ENCODE data around the gene FUT6.

FUT6 gene

GRCh38 chr19:5801796-5802619 is 37.5 kb downstream of the FUT6 start:
- DNase-seq (ENCODE audit: low read depth), result no peak
- H3K4me3 ChIP-seq (ENCODE audit: low read depth, low read length), result no peak overlapping the region
- TF ChIP-seq CTCF (IDR thresholded peaks at IDR 0.05; ENCODE audit: low read depth, low read length) (no peak), MYC (IDR thresholded peaks at IDR 0.05; ENCODE audit: low read depth, low read length) (no peak), POLR2A (IDR thresholded peaks at IDR 0.05; ENCODE audit: extremely low read depth, insufficient read length) (no peak), MAX (IDR thresholded peaks at IDR 0.05; ENCODE audit: low read depth, low read length) (no peak)

- no peak overlapping the region for H3K4me3 ChIP-seq (ENCODE audit: low read depth, low read length)
- TF ChIP-seq MAX (IDR thresholded peaks at IDR 0.05; ENCODE audit: low read depth, low read length), result no peak
- TF ChIP-seq CTCF (IDR thresholded peaks at IDR 0.05; ENCODE audit: low read depth, low read length), result no peak
- TF ChIP-seq MYC (IDR thresholded peaks at IDR 0.05; ENCODE audit: low read depth, low read length), result no peak
- no peak for TF ChIP-seq POLR2A (IDR thresholded peaks at IDR 0.05; ENCODE audit: extremely low read depth, insufficient read length)
- no peak for DNase-seq (ENCODE audit: low read depth)
These were observed 38.9 kb downstream of the FUT6 start for GRCh38 chr19:5800361-5801270.

GRCh38 chr19:5799247-5800241 is 40.0 kb downstream of the FUT6 start:
- no peak overlapping the region for H3K4me3 ChIP-seq (ENCODE audit: low read depth, low read length)
- TF ChIP-seq MYC (IDR thresholded peaks at IDR 0.05; ENCODE audit: low read depth, low read length), result no peak
- no peak for TF ChIP-seq CTCF (IDR thresholded peaks at IDR 0.05; ENCODE audit: low read depth, low read length)
- no peak for TF ChIP-seq POLR2A (IDR thresholded peaks at IDR 0.05; ENCODE audit: extremely low read depth, insufficient read length)
- TF ChIP-seq MAX (IDR thresholded peaks at IDR 0.05; ENCODE audit: low read depth, low read length), result no peak
- no peak for DNase-seq (ENCODE audit: low read depth)

GRCh38 chr19:5798244-5798643 is 41.3 kb downstream of the FUT6 start:
- no peak for DNase-seq (ENCODE audit: low read depth)
- TF ChIP-seq POLR2A (IDR thresholded peaks at IDR 0.05; ENCODE audit: extremely low read depth, insufficient read length) (no peak), MYC (IDR thresholded peaks at IDR 0.05; ENCODE audit: low read depth, low read length) (no peak), CTCF (IDR thresholded peaks at IDR 0.05; ENCODE audit: low read depth, low read length) (no peak), MAX (IDR thresholded peaks at IDR 0.05; ENCODE audit: low read depth, low read length) (no peak)
- no peak overlapping the region for H3K4me3 ChIP-seq (ENCODE audit: low read depth, low read length)

- TF ChIP-seq MYC (IDR thresholded peaks at IDR 0.05; ENCODE audit: low read depth, low read length) (no peak), MAX (IDR thresholded peaks at IDR 0.05; ENCODE audit: low read depth, low read length) (no peak), POLR2A (IDR thresholded peaks at IDR 0.05; ENCODE audit: extremely low read depth, insufficient read length) (no peak), CTCF (IDR thresholded peaks at IDR 0.05; ENCODE audit: low read depth, low read length) (no peak)
- no peak overlapping the region for H3K4me3 ChIP-seq (ENCODE audit: low read depth, low read length)
- no peak for DNase-seq (ENCODE audit: low read depth)
These were observed 44.1 kb downstream of the FUT6 start for GRCh38 chr19:5795382-5795919.
